Calu3 (cell line): ENCODE results near the gene KBTBD13. TPM values are rescaled to one million over a fixed set of nuclear protein-coding genes. Genes with fewer than 3 reads are reported as not detected.

ENCODE experiments used
- BruUV-seq: library from RNA; stranded (reverse); fragments of 400-500 nt; replicated peaks from 2 replicates; lab custom pipeline; 2021; lab: Mats Ljungman, UMichigan
- CTCF ChIA-PET: fragments of 300-600 bp; sonication (Branson Sonifier 250); formaldehyde crosslinking; loops from one replicate; lab custom pipeline; 2022; ENCODE audit warnings: antibody characterized with exemption; lab: Charles Lee
- DNase-seq: peaks from one replicate; pipeline ENCODE4 v3.0.0; 2022
- H3K27ac Mint-ChIP-seq: one replicate; pipeline ENCODE4 v1.8.0; 2022; ENCODE audit warnings: mixed read lengths; ENCODE audit not compliant: unreplicated experiment
- H3K27me3 Mint-ChIP-seq: one replicate; pipeline ENCODE4 v1.8.0; 2022; ENCODE audit warnings: mixed read lengths; ENCODE audit not compliant: unreplicated experiment
- H3K36me3 Mint-ChIP-seq: one replicate; pipeline ENCODE4 v1.8.0; 2022; ENCODE audit warnings: mild to moderate bottlenecking, moderate library complexity, mixed read lengths; ENCODE audit not compliant: insufficient read depth, unreplicated experiment
- H3K4me1 Mint-ChIP-seq: one replicate; pipeline ENCODE4 v1.8.0; 2022; ENCODE audit warnings: mild to moderate bottlenecking, low read depth, mixed read lengths; ENCODE audit not compliant: unreplicated experiment
- H3K4me3 Mint-ChIP-seq: one replicate; pipeline ENCODE4 v1.8.0; 2022; ENCODE audit warnings: mild to moderate bottlenecking, low read depth, moderate library complexity, mixed read lengths; ENCODE audit not compliant: unreplicated experiment
- H3K9me3 Mint-ChIP-seq: one replicate; pipeline ENCODE4 v1.8.0; 2022; ENCODE audit warnings: low read depth, mixed read lengths; ENCODE audit not compliant: unreplicated experiment
- intact Hi-C: fragments of 100-400 bp; cut with micrococcal nuclease; formaldehyde crosslinking; loops from one replicate; pipeline ENCODE4 v1.10.0; 2022; ENCODE audit not compliant: unreplicated experiment
- total RNA-seq: library from RNA; stranded (reverse); gene quantifications from 2 replicates; pipeline ENCODE4 v1.2.3, GENCODE V29; 2022
- TF ChIP-seq, protein P1 (sequence below): fragments of 200-600 bp; IDR thresholded peaks from one replicate; pipeline ENCODE4 v1.8.0; 2022; ENCODE audit warnings: antibody characterized with exemption; ENCODE audit not compliant: unreplicated experiment

Gene KBTBD13
- total RNA-seq, 1 experiment from 2014 or later, result not detected

DNA sequence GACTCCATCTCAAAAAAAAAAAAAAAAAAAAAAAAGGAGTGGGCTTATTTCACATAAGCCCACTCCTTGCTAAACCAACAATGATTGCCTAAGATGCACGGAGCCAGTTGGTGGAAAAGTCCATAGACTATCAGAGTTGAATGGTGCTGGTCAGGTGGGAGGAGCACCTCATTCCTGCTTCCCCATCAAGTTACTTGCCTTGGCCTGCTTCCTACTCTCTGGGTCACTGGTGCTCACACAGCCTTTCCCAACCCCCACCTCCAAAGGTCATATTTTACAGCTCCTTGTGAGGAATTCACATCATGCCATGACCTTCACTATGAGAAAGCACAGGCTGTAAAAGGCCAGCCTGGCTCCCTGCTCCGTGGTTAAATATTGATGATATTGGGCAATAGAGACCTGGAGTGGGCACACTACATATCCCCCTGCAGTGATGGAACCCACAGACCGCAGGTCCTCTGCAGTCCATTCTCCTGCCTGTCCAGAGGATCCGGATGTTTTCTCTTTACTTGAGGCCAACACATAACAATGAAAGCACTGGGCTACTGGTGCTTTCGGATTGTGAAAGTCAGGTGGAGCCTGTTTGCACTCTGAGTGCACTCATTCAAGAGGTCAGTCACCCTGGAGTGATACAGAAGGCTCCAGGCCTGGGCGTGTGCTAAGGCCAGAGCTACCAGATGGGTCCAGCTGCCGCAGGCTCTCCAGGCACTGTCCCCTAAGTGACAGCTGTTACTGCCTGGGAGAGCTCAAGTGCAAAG, 31.6 kb upstream of the KBTBD13 start, which contains the start of gene SLC51B:
Gene SLC51B (plus strand): TSS at position 664 of the 758 bp plus-strand sequence. CDS start 4,618 bp downstream, outside the sequence.
- TF ChIP-seq, protein P1, sequence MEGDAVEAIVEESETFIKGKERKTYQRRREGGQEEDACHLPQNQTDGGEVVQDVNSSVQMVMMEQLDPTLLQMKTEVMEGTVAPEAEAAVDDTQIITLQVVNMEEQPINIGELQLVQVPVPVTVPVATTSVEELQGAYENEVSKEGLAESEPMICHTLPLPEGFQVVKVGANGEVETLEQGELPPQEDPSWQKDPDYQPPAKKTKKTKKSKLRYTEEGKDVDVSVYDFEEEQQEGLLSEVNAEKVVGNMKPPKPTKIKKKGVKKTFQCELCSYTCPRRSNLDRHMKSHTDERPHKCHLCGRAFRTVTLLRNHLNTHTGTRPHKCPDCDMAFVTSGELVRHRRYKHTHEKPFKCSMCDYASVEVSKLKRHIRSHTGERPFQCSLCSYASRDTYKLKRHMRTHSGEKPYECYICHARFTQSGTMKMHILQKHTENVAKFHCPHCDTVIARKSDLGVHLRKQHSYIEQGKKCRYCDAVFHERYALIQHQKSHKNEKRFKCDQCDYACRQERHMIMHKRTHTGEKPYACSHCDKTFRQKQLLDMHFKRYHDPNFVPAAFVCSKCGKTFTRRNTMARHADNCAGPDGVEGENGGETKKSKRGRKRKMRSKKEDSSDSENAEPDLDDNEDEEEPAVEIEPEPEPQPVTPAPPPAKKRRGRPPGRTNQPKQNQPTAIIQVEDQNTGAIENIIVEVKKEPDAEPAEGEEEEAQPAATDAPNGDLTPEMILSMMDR, result no peak
- peak; percentile 31 for DNase-seq
- intact Hi-C loops, result no loop called here

GRCh38 chr15:65048241-65048640, 28.3 kb upstream of the KBTBD13 start:
- peaks cover 42% of the 10 kb centered on the region for H3K4me1 Mint-ChIP-seq
- H3K4me3 Mint-ChIP-seq, result no peak overlapping the region
- no peak for DNase-seq
- intact Hi-C loops, result no loop called here
- H3K36me3 Mint-ChIP-seq, result peaks cover 11% of the 10 kb centered on the region
- BruUV-seq, result no TSS peak
- H3K9me3 Mint-ChIP-seq, result no peaks in the 10 kb centered on the region
- peaks cover 13% of the 10 kb centered on the region for H3K27me3 Mint-ChIP-seq
- TF ChIP-seq, protein P1, result no peak
- CTCF ChIA-PET, result no interaction called here
- no peak overlapping the region for H3K27ac Mint-ChIP-seq

More for the DNA sequence above, 31.6 kb upstream of the KBTBD13 start, which contains the start of gene SLC51B:
- Mint-ChIP-seq H3K4me1 (peaks cover 39% of the 10 kb centered on the region), H3K27me3 (no peaks in the 10 kb centered on the region), H3K27ac (no peak within 1 kb of the TSS), H3K36me3 (peaks cover 9% of the 10 kb centered on the region), H3K4me3 (no peak within 1 kb of the TSS), H3K9me3 (no peaks in the 10 kb centered on the region)
- no TSS peak for BruUV-seq
- CTCF ChIA-PET, result interaction anchor here (1.4 kb wide), 1 partner anchor 11 kb away, joined by 3 read pairs; no protein-coding TSS in a partner anchor

DNA sequence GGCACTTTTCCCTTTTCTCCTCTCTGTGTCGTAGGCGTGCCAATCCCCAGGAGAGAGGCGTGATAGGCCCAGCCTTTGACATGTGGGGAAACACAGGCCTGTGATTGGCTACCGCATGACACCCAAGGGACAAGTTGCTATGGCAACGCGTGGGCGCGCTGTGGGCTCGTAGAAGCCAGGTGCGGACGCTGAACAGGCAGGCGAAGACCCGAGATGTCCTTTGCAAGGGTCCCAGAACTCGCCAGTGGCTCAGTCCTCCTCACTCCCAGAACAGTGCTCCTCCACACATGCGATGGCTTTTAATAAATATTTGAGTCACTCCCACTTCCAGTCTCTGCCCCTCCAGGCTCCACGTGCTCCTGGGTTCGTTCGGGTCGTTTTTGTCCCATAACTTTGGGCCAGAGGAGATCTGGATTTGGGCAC, 27.1 kb upstream of the KBTBD13 start:
- Mint-ChIP-seq H3K9me3 (no peaks in the 10 kb centered on the region), H3K27ac (peak overlapping the region; percentile 4), H3K27me3 (peaks cover 13% of the 10 kb centered on the region), H3K36me3 (peaks cover 11% of the 10 kb centered on the region), H3K4me1 (peaks cover 32% of the 10 kb centered on the region), H3K4me3 (peak overlapping the region; percentile 57)
- BruUV-seq, result no TSS peak
- CTCF ChIA-PET, result interaction anchor here (0.6 to 0.9 kb wide), 2 partner anchors 52 to 974 kb away, joined by 3 read pairs; no protein-coding TSS in a partner anchor
- peak; percentile 92 for DNase-seq
- intact Hi-C loops, result no loop called here
- TF ChIP-seq, protein P1, result no peak

- TF ChIP-seq, protein P1, result no peak
- Mint-ChIP-seq H3K27me3 (peaks cover 13% of the 10 kb centered on the region), H3K36me3 (peaks cover 11% of the 10 kb centered on the region), H3K4me3 (peak overlapping the region; percentile 57), H3K9me3 (no peaks in the 10 kb centered on the region), H3K4me1 (peaks cover 32% of the 10 kb centered on the region), H3K27ac (peak overlapping the region; percentile 4)
- DNase-seq, result no peak
- intact Hi-C loops, result no loop called here
- no TSS peak for BruUV-seq
- CTCF ChIA-PET, result interaction anchor here (0.7 to 1.3 kb wide), 2 partner anchors 15 to 17 kb away, joined by 5 read pairs; no protein-coding TSS in a partner anchor
Measured at GRCh38 chr15:65050270-65050669, 26.3 kb upstream of the KBTBD13 start.
